Measurements from ENCODE around the gene USP47.

USP47 gene

GRCh38 chr11:11982461-11982860, 140.7 kb downstream of the USP47 start:
- Histone ChIP-seq H3K9ac (ENCODE audit: low read depth, low read length) (no peak overlapping the region), H3K4me1 (ENCODE audit: insufficient read depth, low read length) (no peaks in the 10 kb centered on the region), H3K79me2 (ENCODE audit: insufficient read depth, low read length) (no peaks in the 10 kb centered on the region), H3K4me3 (ENCODE audit: low read depth in 1 of 2, low read length in 2 of 2) (no peak overlapping the region), H3K27me3 (ENCODE audit: insufficient read depth, low read length, poor library complexity) (peaks cover 18% of the 10 kb centered on the region), H3K4me2 (ENCODE audit: insufficient read depth, low read length) (no peak overlapping the region), H3K36me3 (ENCODE audit: insufficient read depth, low read length) (no peaks in the 10 kb centered on the region), H2AFZ (ENCODE audit: low read depth, low read length) (no peak overlapping the region), H3K9me3 (ENCODE audit: insufficient read depth, low read length, severe bottlenecking) (no peaks in the 10 kb centered on the region), H3K27ac (ENCODE audit: low read length) (no peak overlapping the region), H4K20me1 (ENCODE audit: insufficient read depth, low read length) (no peaks in the 10 kb centered on the region)
- ATAC-seq (ENCODE audit: insufficient read depth, low read depth) (no peak), DNase-seq (no peak)
- TF ChIP-seq CTCF (IDR thresholded peaks at IDR 0.05; ENCODE audit: borderline replicate concordance, extremely low read depth, low read length, poor library complexity, severe bottlenecking), result no peak
- no peak for TF ChIP-seq EZH2 (IDR thresholded peaks at IDR 0.05; ENCODE audit: borderline replicate concordance, low read depth, low read length, severe bottlenecking)

- H3K79me2 ChIP-seq (ENCODE audit: insufficient read depth, low read length), result no peaks in the 10 kb centered on the region
- H3K27me3 ChIP-seq (ENCODE audit: insufficient read depth, low read length, poor library complexity), result peaks cover 18% of the 10 kb centered on the region
- no peaks in the 10 kb centered on the region for H3K4me1 ChIP-seq (ENCODE audit: insufficient read depth, low read length)
- DNase-seq, result no peak
- no peaks in the 10 kb centered on the region for H3K36me3 ChIP-seq (ENCODE audit: insufficient read depth, low read length)
- no peak overlapping the region for H3K9ac ChIP-seq (ENCODE audit: low read depth, low read length)
- no peaks in the 10 kb centered on the region for H4K20me1 ChIP-seq (ENCODE audit: insufficient read depth, low read length)
- no peak overlapping the region for H3K27ac ChIP-seq (ENCODE audit: low read length)
- no peak for ATAC-seq (ENCODE audit: insufficient read depth, low read depth)
- H3K9me3 ChIP-seq (ENCODE audit: insufficient read depth, low read length, severe bottlenecking), result no peaks in the 10 kb centered on the region
- H2AFZ ChIP-seq (ENCODE audit: low read depth, low read length), result no peak overlapping the region
- TF ChIP-seq CTCF (IDR thresholded peaks at IDR 0.05; ENCODE audit: borderline replicate concordance, extremely low read depth, low read length, poor library complexity, severe bottlenecking) (no peak), EZH2 (IDR thresholded peaks at IDR 0.05; ENCODE audit: borderline replicate concordance, low read depth, low read length, severe bottlenecking) (no peak)
- H3K4me2 ChIP-seq (ENCODE audit: insufficient read depth, low read length), result no peak overlapping the region
- H3K4me3 ChIP-seq (ENCODE audit: low read depth in 1 of 2, low read length in 2 of 2), result no peak overlapping the region
Measured at GRCh38 chr11:11982975-11983374, 141.2 kb downstream of the USP47 start.

GRCh38 chr11:11983427-11983826, 141.7 kb downstream of the USP47 start:
- H3K4me2 ChIP-seq (ENCODE audit: insufficient read depth, low read length), result no peak overlapping the region
- peaks cover 17% of the 10 kb centered on the region for H3K27me3 ChIP-seq (ENCODE audit: insufficient read depth, low read length, poor library complexity)
- H4K20me1 ChIP-seq (ENCODE audit: insufficient read depth, low read length), result no peaks in the 10 kb centered on the region
- H3K9ac ChIP-seq (ENCODE audit: low read depth, low read length), result no peak overlapping the region
- H3K79me2 ChIP-seq (ENCODE audit: insufficient read depth, low read length), result no peaks in the 10 kb centered on the region
- no peak for DNase-seq
- no peak for ATAC-seq (ENCODE audit: insufficient read depth, low read depth)
- no peak overlapping the region for H3K27ac ChIP-seq (ENCODE audit: low read length)
- no peaks in the 10 kb centered on the region for H3K9me3 ChIP-seq (ENCODE audit: insufficient read depth, low read length, severe bottlenecking)
- no peak for TF ChIP-seq CTCF (IDR thresholded peaks at IDR 0.05; ENCODE audit: borderline replicate concordance, extremely low read depth, low read length, poor library complexity, severe bottlenecking)
- H3K4me3 ChIP-seq (ENCODE audit: low read depth in 1 of 2, low read length in 2 of 2), result no peak overlapping the region
- H2AFZ ChIP-seq (ENCODE audit: low read depth, low read length), result no peak overlapping the region
- no peaks in the 10 kb centered on the region for H3K36me3 ChIP-seq (ENCODE audit: insufficient read depth, low read length)
- H3K4me1 ChIP-seq (ENCODE audit: insufficient read depth, low read length), result no peaks in the 10 kb centered on the region

GRCh38 chr11:11984563-11984962, 142.8 kb downstream of the USP47 start:
- TF ChIP-seq EZH2 (IDR thresholded peaks at IDR 0.05; ENCODE audit: borderline replicate concordance, low read depth, low read length, severe bottlenecking), result no peak
- no peaks in the 10 kb centered on the region for H3K9me3 ChIP-seq (ENCODE audit: insufficient read depth, low read length, severe bottlenecking)
- DNase-seq, result no peak
- H4K20me1 ChIP-seq (ENCODE audit: insufficient read depth, low read length), result no peaks in the 10 kb centered on the region
- no peak overlapping the region for H2AFZ ChIP-seq (ENCODE audit: low read depth, low read length)
- no peak overlapping the region for H3K4me3 ChIP-seq (ENCODE audit: low read depth in 1 of 2, low read length in 2 of 2)
- H3K27me3 ChIP-seq (ENCODE audit: insufficient read depth, low read length, poor library complexity), result peaks cover 13% of the 10 kb centered on the region
- no peak for ATAC-seq (ENCODE audit: insufficient read depth, low read depth)
- H3K36me3 ChIP-seq (ENCODE audit: insufficient read depth, low read length), result no peaks in the 10 kb centered on the region
- no peaks in the 10 kb centered on the region for H3K79me2 ChIP-seq (ENCODE audit: insufficient read depth, low read length)
- H3K27ac ChIP-seq (ENCODE audit: low read length), result no peak overlapping the region
- H3K9ac ChIP-seq (ENCODE audit: low read depth, low read length), result no peak overlapping the region
- no peak overlapping the region for H3K4me2 ChIP-seq (ENCODE audit: insufficient read depth, low read length)
- no peaks in the 10 kb centered on the region for H3K4me1 ChIP-seq (ENCODE audit: insufficient read depth, low read length)
